ENCODE data around the gene HEPHL1.

DNA sequence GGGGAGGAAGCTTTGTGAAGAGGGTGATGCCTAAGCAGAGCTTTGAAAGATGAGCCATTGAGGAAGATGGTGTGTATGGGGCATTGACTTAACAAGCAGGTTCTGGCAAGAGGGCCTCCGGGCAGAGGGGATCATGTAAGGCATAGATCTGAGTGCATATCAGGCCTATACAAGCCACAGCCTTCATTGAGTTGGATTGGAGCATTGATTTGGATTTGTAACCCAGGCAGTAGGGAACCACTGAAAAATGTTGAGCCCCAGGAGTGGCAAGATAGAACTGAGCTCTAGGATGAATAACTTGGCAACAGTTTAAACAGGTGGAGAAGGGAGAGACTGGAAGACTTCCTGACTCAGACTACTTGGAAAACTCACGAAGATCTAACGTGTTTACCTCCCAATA, 128.9 kb downstream of the HEPHL1 start:
- TF ChIP-seq, protein P1, sequence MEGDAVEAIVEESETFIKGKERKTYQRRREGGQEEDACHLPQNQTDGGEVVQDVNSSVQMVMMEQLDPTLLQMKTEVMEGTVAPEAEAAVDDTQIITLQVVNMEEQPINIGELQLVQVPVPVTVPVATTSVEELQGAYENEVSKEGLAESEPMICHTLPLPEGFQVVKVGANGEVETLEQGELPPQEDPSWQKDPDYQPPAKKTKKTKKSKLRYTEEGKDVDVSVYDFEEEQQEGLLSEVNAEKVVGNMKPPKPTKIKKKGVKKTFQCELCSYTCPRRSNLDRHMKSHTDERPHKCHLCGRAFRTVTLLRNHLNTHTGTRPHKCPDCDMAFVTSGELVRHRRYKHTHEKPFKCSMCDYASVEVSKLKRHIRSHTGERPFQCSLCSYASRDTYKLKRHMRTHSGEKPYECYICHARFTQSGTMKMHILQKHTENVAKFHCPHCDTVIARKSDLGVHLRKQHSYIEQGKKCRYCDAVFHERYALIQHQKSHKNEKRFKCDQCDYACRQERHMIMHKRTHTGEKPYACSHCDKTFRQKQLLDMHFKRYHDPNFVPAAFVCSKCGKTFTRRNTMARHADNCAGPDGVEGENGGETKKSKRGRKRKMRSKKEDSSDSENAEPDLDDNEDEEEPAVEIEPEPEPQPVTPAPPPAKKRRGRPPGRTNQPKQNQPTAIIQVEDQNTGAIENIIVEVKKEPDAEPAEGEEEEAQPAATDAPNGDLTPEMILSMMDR (conservative IDR thresholded peaks at IDR 0.05; ENCODE audit: low read depth in 2 of 2) = no peak
- TF ChIP-seq POLR2AphosphoS5 (IDR thresholded peaks at IDR 0.05; ENCODE audit: low read depth) = no peak
- TF ChIP-seq EZH2phosphoT487 (IDR thresholded peaks at IDR 0.05; ENCODE audit: unreplicated experiment) = no peak
- TF ChIP-seq, protein P2, sequence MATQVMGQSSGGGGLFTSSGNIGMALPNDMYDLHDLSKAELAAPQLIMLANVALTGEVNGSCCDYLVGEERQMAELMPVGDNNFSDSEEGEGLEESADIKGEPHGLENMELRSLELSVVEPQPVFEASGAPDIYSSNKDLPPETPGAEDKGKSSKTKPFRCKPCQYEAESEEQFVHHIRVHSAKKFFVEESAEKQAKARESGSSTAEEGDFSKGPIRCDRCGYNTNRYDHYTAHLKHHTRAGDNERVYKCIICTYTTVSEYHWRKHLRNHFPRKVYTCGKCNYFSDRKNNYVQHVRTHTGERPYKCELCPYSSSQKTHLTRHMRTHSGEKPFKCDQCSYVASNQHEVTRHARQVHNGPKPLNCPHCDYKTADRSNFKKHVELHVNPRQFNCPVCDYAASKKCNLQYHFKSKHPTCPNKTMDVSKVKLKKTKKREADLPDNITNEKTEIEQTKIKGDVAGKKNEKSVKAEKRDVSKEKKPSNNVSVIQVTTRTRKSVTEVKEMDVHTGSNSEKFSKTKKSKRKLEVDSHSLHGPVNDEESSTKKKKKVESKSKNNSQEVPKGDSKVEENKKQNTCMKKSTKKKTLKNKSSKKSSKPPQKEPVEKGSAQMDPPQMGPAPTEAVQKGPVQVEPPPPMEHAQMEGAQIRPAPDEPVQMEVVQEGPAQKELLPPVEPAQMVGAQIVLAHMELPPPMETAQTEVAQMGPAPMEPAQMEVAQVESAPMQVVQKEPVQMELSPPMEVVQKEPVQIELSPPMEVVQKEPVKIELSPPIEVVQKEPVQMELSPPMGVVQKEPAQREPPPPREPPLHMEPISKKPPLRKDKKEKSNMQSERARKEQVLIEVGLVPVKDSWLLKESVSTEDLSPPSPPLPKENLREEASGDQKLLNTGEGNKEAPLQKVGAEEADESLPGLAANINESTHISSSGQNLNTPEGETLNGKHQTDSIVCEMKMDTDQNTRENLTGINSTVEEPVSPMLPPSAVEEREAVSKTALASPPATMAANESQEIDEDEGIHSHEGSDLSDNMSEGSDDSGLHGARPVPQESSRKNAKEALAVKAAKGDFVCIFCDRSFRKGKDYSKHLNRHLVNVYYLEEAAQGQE (IDR thresholded peaks at IDR 0.05; ENCODE audit: unreplicated experiment) = no peak
- no peak for TF ChIP-seq EZH2 (IDR thresholded peaks at IDR 0.05; ENCODE audit: low read depth, unreplicated experiment)
- TF ChIP-seq, protein P3, sequence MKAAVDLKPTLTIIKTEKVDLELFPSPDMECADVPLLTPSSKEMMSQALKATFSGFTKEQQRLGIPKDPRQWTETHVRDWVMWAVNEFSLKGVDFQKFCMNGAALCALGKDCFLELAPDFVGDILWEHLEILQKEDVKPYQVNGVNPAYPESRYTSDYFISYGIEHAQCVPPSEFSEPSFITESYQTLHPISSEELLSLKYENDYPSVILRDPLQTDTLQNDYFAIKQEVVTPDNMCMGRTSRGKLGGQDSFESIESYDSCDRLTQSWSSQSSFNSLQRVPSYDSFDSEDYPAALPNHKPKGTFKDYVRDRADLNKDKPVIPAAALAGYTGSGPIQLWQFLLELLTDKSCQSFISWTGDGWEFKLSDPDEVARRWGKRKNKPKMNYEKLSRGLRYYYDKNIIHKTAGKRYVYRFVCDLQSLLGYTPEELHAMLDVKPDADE (IDR thresholded peaks at IDR 0.05) = no peak
- no peak for TF ChIP-seq JUNB (IDR thresholded peaks at IDR 0.05; ENCODE audit: unreplicated experiment)
- TF ChIP-seq NANOG (IDR thresholded peaks at IDR 0.05; ENCODE audit: borderline replicate concordance) = no peak
- no peak for TF ChIP-seq CREB1 (CRISPR knock-in tag; IDR thresholded peaks at IDR 0.05; ENCODE audit: low read depth)
- TF ChIP-seq STAT1 (IDR thresholded peaks at IDR 0.05; ENCODE audit: unreplicated experiment) = no peak
- no peak for TF ChIP-seq ZNF114 (CRISPR knock-in tag; IDR thresholded peaks at IDR 0.05)
